ENCODE data around the gene THAP6. TPM values are rescaled to one million over a fixed set of nuclear protein-coding genes. Genes with fewer than 3 reads are reported as not detected.
A peak's percentile ranks its signal among the peaks of the same experiment; 100 is the strongest.
"Not testable (repeated sequence)": the region's sequence is repeated elsewhere in the genome, so short reads cannot be mapped to it uniquely, and the experiment has no call there.

Gene THAP6
- total and polyA plus RNA-seq, 2 experiments from 2014 or later: 11.8 to 20.1 TPM

DNA sequence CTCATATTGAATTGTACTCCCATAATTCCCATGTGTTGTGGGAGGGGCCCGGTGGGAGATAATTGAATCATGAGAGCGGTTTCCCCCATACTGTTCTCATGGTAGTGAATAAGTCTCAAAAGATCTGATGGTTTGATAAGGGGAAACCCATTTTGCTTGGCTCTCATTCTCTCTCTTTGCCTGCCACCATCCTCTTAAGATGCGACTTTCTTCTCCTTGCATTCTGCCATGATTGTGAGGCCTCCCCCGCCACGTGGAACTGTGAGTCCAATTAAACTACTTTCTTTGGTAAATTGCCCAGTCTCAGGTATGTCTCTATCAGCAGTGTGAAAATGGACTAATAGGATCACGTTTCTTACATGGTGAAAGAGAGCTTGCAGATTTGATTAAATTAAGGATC lies 23.0 kb downstream of the THAP6 start:
- not testable (repeated sequence) for H3K27me3 ChIP-seq; H3K36me3 ChIP-seq (replicated peaks; ENCODE audit: insufficient read depth, low read depth); DNase-seq (ENCODE audit: low spot score); H4K20me1 ChIP-seq (ENCODE audit: insufficient read depth, poor library complexity, severe bottlenecking); H3K9me3 ChIP-seq (ENCODE audit: low read depth); H3K4me2 ChIP-seq; H3K27ac ChIP-seq; H3K4me3 ChIP-seq; H3K4me1 ChIP-seq (ENCODE audit: insufficient read depth); H2AFZ ChIP-seq; H3K9me2 ChIP-seq (replicated peaks; ENCODE audit: insufficient read depth); H3K79me2 ChIP-seq
- WGBS (ENCODE audit: low lambda C conversion rate, missing lambda C conversion rate): 92% methylated on average over 6 of the region's 6 CpGs

DNA sequence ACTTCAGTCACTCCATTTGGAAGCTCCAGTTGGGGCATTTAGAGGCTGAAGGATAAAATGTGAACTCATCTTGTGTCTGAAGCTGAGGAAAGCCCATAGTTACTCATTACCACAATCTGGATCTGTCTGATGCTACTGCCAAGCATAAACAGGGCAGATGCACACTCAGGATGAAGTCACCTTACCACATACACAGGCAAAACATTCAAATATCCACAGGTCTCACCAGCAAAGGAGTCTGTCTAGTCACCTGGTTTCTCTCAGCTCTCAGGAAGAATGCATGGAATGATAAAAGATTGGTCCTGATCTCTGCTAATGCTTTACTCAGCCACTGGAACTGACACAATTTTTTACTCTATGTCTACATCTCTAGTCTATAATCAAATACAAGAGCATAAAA lies 28.6 kb downstream of the THAP6 start:
- no peak overlapping the region for H3K27ac ChIP-seq
- no peak overlapping the region for H2AFZ ChIP-seq
- no peaks in the 10 kb centered on the region for H3K9me3 ChIP-seq (ENCODE audit: low read depth)
- H3K9me2 ChIP-seq (replicated peaks; ENCODE audit: insufficient read depth): no peaks in the 10 kb centered on the region
- H3K27me3 ChIP-seq: no peaks in the 10 kb centered on the region
- DNase-seq (ENCODE audit: low spot score): peak; percentile 17
- TF ChIP-seq, protein P1, sequence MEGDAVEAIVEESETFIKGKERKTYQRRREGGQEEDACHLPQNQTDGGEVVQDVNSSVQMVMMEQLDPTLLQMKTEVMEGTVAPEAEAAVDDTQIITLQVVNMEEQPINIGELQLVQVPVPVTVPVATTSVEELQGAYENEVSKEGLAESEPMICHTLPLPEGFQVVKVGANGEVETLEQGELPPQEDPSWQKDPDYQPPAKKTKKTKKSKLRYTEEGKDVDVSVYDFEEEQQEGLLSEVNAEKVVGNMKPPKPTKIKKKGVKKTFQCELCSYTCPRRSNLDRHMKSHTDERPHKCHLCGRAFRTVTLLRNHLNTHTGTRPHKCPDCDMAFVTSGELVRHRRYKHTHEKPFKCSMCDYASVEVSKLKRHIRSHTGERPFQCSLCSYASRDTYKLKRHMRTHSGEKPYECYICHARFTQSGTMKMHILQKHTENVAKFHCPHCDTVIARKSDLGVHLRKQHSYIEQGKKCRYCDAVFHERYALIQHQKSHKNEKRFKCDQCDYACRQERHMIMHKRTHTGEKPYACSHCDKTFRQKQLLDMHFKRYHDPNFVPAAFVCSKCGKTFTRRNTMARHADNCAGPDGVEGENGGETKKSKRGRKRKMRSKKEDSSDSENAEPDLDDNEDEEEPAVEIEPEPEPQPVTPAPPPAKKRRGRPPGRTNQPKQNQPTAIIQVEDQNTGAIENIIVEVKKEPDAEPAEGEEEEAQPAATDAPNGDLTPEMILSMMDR (IDR thresholded peaks at IDR 0.05; ENCODE audit: poor library complexity): no peak
- TF ChIP-seq EZH2 (IDR thresholded peaks at IDR 0.05; ENCODE audit: borderline replicate concordance): no peak
- TF ChIP-seq EZH2phosphoT487 (IDR thresholded peaks at IDR 0.05; ENCODE audit: low read depth, severe bottlenecking, unreplicated experiment): no peak
- no peak overlapping the region for H3K4me3 ChIP-seq
- H3K79me2 ChIP-seq: no peaks in the 10 kb centered on the region
- H3K4me1 ChIP-seq (ENCODE audit: insufficient read depth): no peaks in the 10 kb centered on the region
- H3K36me3 ChIP-seq (replicated peaks; ENCODE audit: insufficient read depth, low read depth): no peaks in the 10 kb centered on the region
- H4K20me1 ChIP-seq (ENCODE audit: insufficient read depth, poor library complexity, severe bottlenecking): no peaks in the 10 kb centered on the region
- no peak overlapping the region for H3K4me2 ChIP-seq

DNA sequence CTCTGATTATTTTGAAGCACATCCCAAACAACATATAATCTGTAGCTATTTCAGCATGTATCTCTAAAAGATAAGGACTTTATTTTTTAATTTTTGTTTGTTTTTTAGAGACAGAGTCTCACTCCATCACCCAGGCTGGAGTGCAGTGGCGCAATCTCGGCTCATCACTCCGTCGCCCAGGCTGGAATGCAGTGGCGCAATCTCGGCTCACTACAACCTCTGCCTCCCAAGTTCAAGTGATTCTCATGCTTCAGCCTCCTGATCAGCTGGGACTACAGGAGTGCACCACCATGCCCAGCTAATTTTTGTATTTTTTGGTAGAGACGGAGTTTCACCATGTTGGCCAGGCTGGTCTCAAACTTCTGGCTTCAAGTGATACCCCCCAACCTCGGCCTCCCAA lies 29.9 kb downstream of the THAP6 start:
- DNase-seq (ENCODE audit: low spot score); H3K79me2 ChIP-seq; H3K4me1 ChIP-seq (ENCODE audit: insufficient read depth); H3K36me3 ChIP-seq (replicated peaks; ENCODE audit: insufficient read depth, low read depth); H3K9me3 ChIP-seq (ENCODE audit: low read depth); H4K20me1 ChIP-seq (ENCODE audit: insufficient read depth, poor library complexity, severe bottlenecking); H3K4me2 ChIP-seq; H3K27me3 ChIP-seq; H2AFZ ChIP-seq; H3K27ac ChIP-seq; H3K9me2 ChIP-seq (replicated peaks; ENCODE audit: insufficient read depth); H3K4me3 ChIP-seq: not testable (repeated sequence)
- WGBS (ENCODE audit: low lambda C conversion rate, missing lambda C conversion rate): 94% methylated on average over 8 of the region's 8 CpGs

DNA sequence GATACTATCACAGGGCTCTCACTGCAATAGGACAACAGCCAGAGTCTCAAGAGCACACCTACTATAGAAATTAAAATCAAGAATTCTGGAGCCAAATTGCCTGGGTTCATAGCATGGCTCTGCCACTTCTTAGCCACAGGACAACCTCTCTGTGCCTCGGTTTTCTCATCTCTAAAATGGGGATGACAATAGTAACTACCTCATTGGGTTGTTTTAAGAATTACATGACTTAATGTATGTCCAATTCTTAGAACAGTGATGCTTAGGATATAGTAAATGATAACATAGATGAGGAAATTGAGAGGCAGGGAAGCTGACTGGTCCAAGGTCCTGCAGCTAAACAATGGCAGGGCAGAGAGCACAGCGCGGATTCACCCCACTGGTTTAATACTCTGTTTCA lies 30.6 kb downstream of the THAP6 start:
- no peaks in the 10 kb centered on the region for H3K9me3 ChIP-seq (ENCODE audit: low read depth)
- DNase-seq (ENCODE audit: low spot score): no peak
- H4K20me1 ChIP-seq (ENCODE audit: insufficient read depth, poor library complexity, severe bottlenecking): no peaks in the 10 kb centered on the region
- no peak overlapping the region for H3K27ac ChIP-seq
- WGBS (ENCODE audit: low lambda C conversion rate, missing lambda C conversion rate): 97% methylated on average over 3 of the region's 3 CpGs
- H2AFZ ChIP-seq: no peak overlapping the region
- no peaks in the 10 kb centered on the region for H3K27me3 ChIP-seq
- no peaks in the 10 kb centered on the region for H3K4me1 ChIP-seq (ENCODE audit: insufficient read depth)
- TF ChIP-seq, protein P1 (IDR thresholded peaks at IDR 0.05; ENCODE audit: poor library complexity): no peak
- no peak for TF ChIP-seq EZH2phosphoT487 (IDR thresholded peaks at IDR 0.05; ENCODE audit: low read depth, severe bottlenecking, unreplicated experiment)
- TF ChIP-seq EZH2 (IDR thresholded peaks at IDR 0.05; ENCODE audit: borderline replicate concordance): no peak
- H3K4me2 ChIP-seq: no peak overlapping the region
- H3K9me2 ChIP-seq (replicated peaks; ENCODE audit: insufficient read depth): no peaks in the 10 kb centered on the region
- no peak overlapping the region for H3K4me3 ChIP-seq
- no peaks in the 10 kb centered on the region for H3K36me3 ChIP-seq (replicated peaks; ENCODE audit: insufficient read depth, low read depth)
- no peaks in the 10 kb centered on the region for H3K79me2 ChIP-seq

DNA sequence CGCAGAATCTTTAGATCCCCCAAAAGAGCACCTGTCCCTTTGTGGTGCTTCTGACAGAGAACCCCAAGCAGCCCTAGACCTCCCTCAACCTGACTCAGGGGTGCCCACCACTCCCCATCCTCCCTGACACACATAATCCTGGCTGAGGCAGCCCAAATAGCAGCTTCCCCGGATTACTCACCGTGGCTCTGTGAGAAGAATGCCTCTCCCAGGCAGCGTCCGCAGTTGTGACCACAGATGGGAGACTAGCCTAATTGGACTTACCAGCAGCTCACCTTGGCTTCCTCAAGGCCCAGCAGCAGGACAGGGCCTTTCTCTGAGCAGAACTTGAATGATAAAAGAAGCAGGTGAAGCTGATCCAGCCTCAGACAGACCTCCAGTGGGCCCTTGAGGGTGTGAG lies 31.3 kb downstream of the THAP6 start:
- no peaks in the 10 kb centered on the region for H3K36me3 ChIP-seq (replicated peaks; ENCODE audit: insufficient read depth, low read depth)
- H3K4me1 ChIP-seq (ENCODE audit: insufficient read depth): no peaks in the 10 kb centered on the region
- H3K27me3 ChIP-seq: no peaks in the 10 kb centered on the region
- no peaks in the 10 kb centered on the region for H3K79me2 ChIP-seq
- 89% methylated on average over 5 of the region's 5 CpGs for WGBS (ENCODE audit: low lambda C conversion rate, missing lambda C conversion rate)
- no peak overlapping the region for H3K4me3 ChIP-seq
- TF ChIP-seq EZH2phosphoT487 (IDR thresholded peaks at IDR 0.05; ENCODE audit: low read depth, severe bottlenecking, unreplicated experiment) (no peak), EZH2 (IDR thresholded peaks at IDR 0.05; ENCODE audit: borderline replicate concordance) (no peak)
- TF ChIP-seq, protein P1 (IDR thresholded peaks at IDR 0.05; ENCODE audit: poor library complexity): no peak
- no peak overlapping the region for H3K27ac ChIP-seq
- H2AFZ ChIP-seq: no peak overlapping the region
- H3K9me3 ChIP-seq (ENCODE audit: low read depth): no peaks in the 10 kb centered on the region
- DNase-seq (ENCODE audit: low spot score): no peak
- H3K9me2 ChIP-seq (replicated peaks; ENCODE audit: insufficient read depth): no peaks in the 10 kb centered on the region
- H3K4me2 ChIP-seq: no peak overlapping the region
- H4K20me1 ChIP-seq (ENCODE audit: insufficient read depth, poor library complexity, severe bottlenecking): no peaks in the 10 kb centered on the region

Data from hepatocyte (in vitro differentiated cells).